CD4-positive, alpha-beta T cell (primary cell): ENCODE data around the gene HHIP. TPM values are rescaled to one million over a fixed set of nuclear protein-coding genes. Genes with fewer than 3 reads are reported as not detected.

Source experiments
- ATAC-seq: fragments of 200-7000 bp; cut with Tn5 transposase; one replicate; pipeline ENCODE4 v1.10.0; 2022; ENCODE audit warnings: mild to moderate bottlenecking; ENCODE audit not compliant: poor library complexity
- CTCF ChIA-PET: fragments of 350-600 bp; sonication (Branson Sonifier 250); formaldehyde crosslinking; loops from one replicate; lab custom pipeline; 2021; ENCODE audit warnings: antibody characterized with exemption, inconsistent platforms; lab: Charles Lee
- POLR2A ChIA-PET: fragments of 350-600 bp; sonication (Branson Sonifier 250); formaldehyde crosslinking; loops from one replicate; lab custom pipeline; 2021; ENCODE audit warnings: antibody characterized with exemption, inconsistent platforms; lab: Charles Lee
- DNase-seq, 14 experiments: peaks; one replicate each; pipeline ENCODE4 v3.0.0-alpha.2; 2013 to 2020; ENCODE audit warnings: mixed read lengths in 2 of 14
- H3K27ac ChIP-seq, 2 donors: one replicate each; pipeline versions ENCODE4 v1.5.1 to v1.7.0; 2013; ENCODE audit warnings: low read length in 2 of 2, low read depth in 1 of 2, mild to moderate bottlenecking in 1 of 2
- H3K27me3 ChIP-seq, 2 experiments: 1 replicate in 1 of 2; 2 replicates in 1 of 2; pipeline versions ENCODE4 v1.6.1 to v1.7.0; 2013; ENCODE audit warnings: low read length in 2 of 2, control low read depth in 1 of 2, mild to moderate bottlenecking in 1 of 2, moderate library complexity in 1 of 2; ENCODE audit not compliant: insufficient read depth in 2 of 2, control insufficient read depth in 1 of 2
- H3K36me3 ChIP-seq: one replicate; pipeline ENCODE4 v1.6.1; 2013; ENCODE audit warnings: low read length, control low read depth; ENCODE audit not compliant: insufficient read depth
- H3K4me1 ChIP-seq: one replicate; pipeline ENCODE4 v1.6.1; 2013; ENCODE audit warnings: low read length, control low read depth; ENCODE audit not compliant: insufficient read depth
- H3K4me3 ChIP-seq: one replicate; pipeline ENCODE4 v1.5.1; 2013; ENCODE audit warnings: mild to moderate bottlenecking, low read length, moderate library complexity
- H3K9me3 ChIP-seq, 2 experiments: 1 replicate in 1 of 2; 2 replicates in 1 of 2; pipeline versions ENCODE4 v1.6.1 to v1.7.0; 2013; ENCODE audit warnings: low read length in 2 of 2, mild to moderate bottlenecking in 2 of 2, control low read depth in 1 of 2, moderate library complexity in 1 of 2; ENCODE audit not compliant: control insufficient read depth in 1 of 2, insufficient read depth in 1 of 2
- H3K27ac Mint-ChIP-seq: one replicate; pipeline ENCODE4 v1.8.0; 2020; ENCODE audit warnings: mixed read lengths
- H3K27me3 Mint-ChIP-seq: one replicate; pipeline ENCODE4 v1.8.0; 2021; ENCODE audit warnings: mixed read lengths
- H3K36me3 Mint-ChIP-seq: one replicate; pipeline ENCODE4 v1.8.0; 2021; ENCODE audit warnings: low read depth, mixed read lengths
- H3K4me1 Mint-ChIP-seq: one replicate; pipeline ENCODE4 v1.8.0; 2021; ENCODE audit warnings: low read depth, mixed read lengths
- H3K4me3 Mint-ChIP-seq: one replicate; pipeline ENCODE4 v1.8.0; 2020; ENCODE audit warnings: mild to moderate bottlenecking, mixed read lengths
- H3K9me3 Mint-ChIP-seq: one replicate; pipeline ENCODE4 v1.8.0; 2020; ENCODE audit warnings: mixed read lengths
- intact Hi-C, 2 experiments: fragments of 100-400 bp; cut with DNase I in 1 of 2; cut with micrococcal nuclease in 1 of 2; formaldehyde crosslinking; loops; one replicate each; pipeline versions ENCODE4 v1.15.1 to v1.9.0; 2023 to 2025; cut with DNase I, micrococcal nuclease
- total RNA-seq, 174 experiments: library from RNA in 2 of 174; stranded (reverse) in 2 of 174; gene quantifications; one replicate each; pipeline ENCODE4 v1.2.3 and lab custom pipeline; 2021 to 2026
- TF ChIP-seq, protein P1 (sequence below): fragments of 200-600 bp; IDR thresholded peaks from one replicate; pipeline ENCODE4 v1.8.0; 2022; ENCODE audit warnings: antibody characterized with exemption, mild to moderate bottlenecking

HHIP gene
- total RNA-seq, 2 experiments from 2014 or later, result not detected

GRCh38 chr4:144649646-144650045, 3.7 kb downstream of the HHIP start:
- Histone ChIP-seq H3K36me3 (no peaks in the 10 kb centered on the region), H3K4me1 (peaks cover 15% of the 10 kb centered on the region), H3K9me3 (peaks cover 0 to 18% of the 10 kb centered on the region in 2 experiments), H3K4me3 (no peak overlapping the region), H3K27me3 (peaks cover 19 to 43% of the 10 kb centered on the region in 2 experiments), H3K27ac (no peak overlapping the region)
- CTCF ChIA-PET, result no interaction called here
- TF ChIP-seq, protein P1, sequence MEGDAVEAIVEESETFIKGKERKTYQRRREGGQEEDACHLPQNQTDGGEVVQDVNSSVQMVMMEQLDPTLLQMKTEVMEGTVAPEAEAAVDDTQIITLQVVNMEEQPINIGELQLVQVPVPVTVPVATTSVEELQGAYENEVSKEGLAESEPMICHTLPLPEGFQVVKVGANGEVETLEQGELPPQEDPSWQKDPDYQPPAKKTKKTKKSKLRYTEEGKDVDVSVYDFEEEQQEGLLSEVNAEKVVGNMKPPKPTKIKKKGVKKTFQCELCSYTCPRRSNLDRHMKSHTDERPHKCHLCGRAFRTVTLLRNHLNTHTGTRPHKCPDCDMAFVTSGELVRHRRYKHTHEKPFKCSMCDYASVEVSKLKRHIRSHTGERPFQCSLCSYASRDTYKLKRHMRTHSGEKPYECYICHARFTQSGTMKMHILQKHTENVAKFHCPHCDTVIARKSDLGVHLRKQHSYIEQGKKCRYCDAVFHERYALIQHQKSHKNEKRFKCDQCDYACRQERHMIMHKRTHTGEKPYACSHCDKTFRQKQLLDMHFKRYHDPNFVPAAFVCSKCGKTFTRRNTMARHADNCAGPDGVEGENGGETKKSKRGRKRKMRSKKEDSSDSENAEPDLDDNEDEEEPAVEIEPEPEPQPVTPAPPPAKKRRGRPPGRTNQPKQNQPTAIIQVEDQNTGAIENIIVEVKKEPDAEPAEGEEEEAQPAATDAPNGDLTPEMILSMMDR, result no peak
- POLR2A ChIA-PET, result no interaction called here
- Mint-ChIP-seq H3K4me3 (no peak overlapping the region), H3K27me3 (peaks cover 42% of the 10 kb centered on the region), H3K4me1 (peaks cover 15% of the 10 kb centered on the region), H3K36me3 (no peaks in the 10 kb centered on the region), H3K9me3 (no peaks in the 10 kb centered on the region), H3K27ac (no peak overlapping the region)
- DNase-seq (no peak), ATAC-seq (no peak)
- intact Hi-C loops, result no loop called here

DNA sequence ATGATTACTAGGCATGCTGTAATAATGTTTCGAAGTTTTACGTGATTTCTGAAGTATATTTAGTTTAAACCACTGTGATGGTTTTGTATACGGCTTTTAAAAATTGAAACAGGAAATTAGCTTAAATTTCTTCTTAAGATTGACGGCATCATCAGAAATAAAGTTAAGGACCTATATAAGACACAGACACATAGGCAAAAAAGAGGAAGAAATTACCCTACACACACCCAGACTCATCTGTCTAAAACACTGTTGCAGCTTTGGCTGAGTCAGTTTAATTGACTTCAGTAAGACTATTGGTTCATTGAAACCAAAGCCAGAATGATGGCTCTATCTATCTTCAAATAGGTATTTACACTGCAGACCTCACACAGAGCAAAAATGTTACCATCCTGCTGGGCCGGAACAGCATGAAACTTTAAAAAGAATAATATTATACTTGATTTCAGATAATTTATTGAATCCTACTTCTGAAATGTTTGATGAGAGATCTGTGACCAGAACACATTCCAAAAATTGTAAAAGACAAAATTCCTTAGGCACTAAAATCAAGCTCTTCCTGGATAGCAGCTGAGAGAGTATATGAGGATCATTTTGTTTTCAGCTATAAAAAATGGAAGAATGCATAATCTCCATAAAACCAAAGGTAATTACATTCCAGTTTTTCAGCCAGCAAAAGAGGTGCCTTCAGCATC, 4.5 kb downstream of the HHIP start:
- Mint-ChIP-seq H3K27ac (no peak overlapping the region), H3K4me1 (peaks cover 15% of the 10 kb centered on the region), H3K9me3 (no peaks in the 10 kb centered on the region), H3K36me3 (no peaks in the 10 kb centered on the region), H3K4me3 (no peak overlapping the region), H3K27me3 (peaks cover 39% of the 10 kb centered on the region)
- TF ChIP-seq, protein P1, result no peak
- Histone ChIP-seq H3K36me3 (no peaks in the 10 kb centered on the region), H3K4me1 (peaks cover 15% of the 10 kb centered on the region), H3K4me3 (no peak overlapping the region), H3K27me3 (peaks cover 19 to 35% of the 10 kb centered on the region in 2 experiments), H3K27ac (no peak overlapping the region), H3K9me3 (peaks cover 0 to 11% of the 10 kb centered on the region in 2 experiments)
- intact Hi-C loops, result no loop called here
- ChIA-PET CTCF (no interaction called here), POLR2A (no interaction called here)
- no peak for DNase-seq
- no peak for ATAC-seq

- H3K27ac ChIP-seq, result no peak overlapping the region
- H3K27me3 ChIP-seq, result peaks cover 0 to 9% of the 10 kb centered on the region in 2 experiments
- Mint-ChIP-seq H3K4me1 (no peaks in the 10 kb centered on the region), H3K27me3 (peaks cover 9% of the 10 kb centered on the region), H3K36me3 (no peaks in the 10 kb centered on the region), H3K4me3 (no peak overlapping the region), H3K27ac (no peak overlapping the region), H3K9me3 (no peaks in the 10 kb centered on the region)
- no peaks in the 10 kb centered on the region for H3K36me3 ChIP-seq
- no peaks in the 10 kb centered on the region for H3K4me1 ChIP-seq
- no peaks in the 10 kb centered on the region for H3K9me3 ChIP-seq
- intact Hi-C loops, result no loop called here
- no peak overlapping the region for H3K4me3 ChIP-seq
- ChIA-PET CTCF (interaction anchor here (0.9 to 1.4 kb wide), 2 partner anchors 9 to 42 kb away, joined by 3 read pairs; no protein-coding TSS in a partner anchor), POLR2A (no interaction called here)
- TF ChIP-seq, protein P1, result no peak
- ATAC-seq, result no peak
- DNase-seq, result no peak
Measured at GRCh38 chr4:144653781-144654545, 8.0 kb downstream of the HHIP start.
